Nephron progenitor cell (in vitro differentiated cells): Measurements from ENCODE around the gene TRAF3IP1.

ENCODE experiments used
- DNase-seq: peaks from one replicate; pipeline ENCODE4 v3.0.0; 2021
- H3K27ac Mint-ChIP-seq: 2 replicates; pipeline ENCODE4 v1.8.0; 2021; ENCODE audit warnings: mild to moderate bottlenecking, moderate library complexity, mixed read lengths
- H3K27me3 Mint-ChIP-seq: 2 replicates; pipeline ENCODE4 v1.8.0; 2021; ENCODE audit warnings: mild to moderate bottlenecking, low read depth, mixed read lengths; ENCODE audit not compliant: poor library complexity
- H3K36me3 Mint-ChIP-seq: 2 replicates; pipeline ENCODE4 v1.8.0; 2021; ENCODE audit warnings: low read depth, mixed read lengths
- H3K4me1 Mint-ChIP-seq: 2 replicates; pipeline ENCODE4 v1.8.0; 2021; ENCODE audit warnings: mixed read lengths
- H3K4me3 Mint-ChIP-seq: 2 replicates; pipeline ENCODE4 v1.8.0; 2021; ENCODE audit warnings: mild to moderate bottlenecking, moderate library complexity, mixed read lengths
- H3K9me3 Mint-ChIP-seq: 2 replicates; pipeline ENCODE4 v1.8.0; 2021; ENCODE audit warnings: mild to moderate bottlenecking, moderate library complexity, mixed read lengths
- CTCF ChIP-seq: fragments of 200-600 bp; sonication (generic); IDR thresholded peaks from 2 replicates; pipeline ENCODE4 v1.5.0; 2021; ENCODE audit warnings: antibody characterized with exemption

TRAF3IP1 gene

DNA sequence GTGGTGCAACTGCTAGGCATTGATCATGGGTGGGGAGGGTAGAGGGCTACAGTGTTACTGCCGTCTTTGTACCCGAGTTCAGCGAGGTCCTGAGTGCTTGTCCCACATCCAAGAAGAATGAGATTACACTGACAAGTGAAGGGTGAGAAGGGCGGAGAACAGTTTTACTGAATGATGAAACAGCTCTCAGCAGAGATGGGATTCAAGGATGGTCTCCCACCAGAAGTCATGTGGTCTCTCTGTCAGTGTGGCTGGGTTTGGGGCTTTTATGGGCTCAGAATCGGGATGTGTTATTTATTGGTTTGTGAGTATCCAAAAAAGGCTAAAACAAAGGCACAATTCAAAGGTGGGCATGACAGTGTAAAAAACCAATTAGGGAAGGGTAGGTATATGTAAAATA is 95.6 kb downstream of the TRAF3IP1 start:
- peaks cover 14% of the 10 kb centered on the region for H3K36me3 Mint-ChIP-seq
- no peak for DNase-seq
- no peak overlapping the region for H3K4me3 Mint-ChIP-seq
- peaks cover 36% of the 10 kb centered on the region for H3K4me1 Mint-ChIP-seq
- H3K27me3 Mint-ChIP-seq: peaks cover 4% of the 10 kb centered on the region
- peaks cover 17% of the 10 kb centered on the region for H3K9me3 Mint-ChIP-seq
- TF ChIP-seq CTCF: no peak
- H3K27ac Mint-ChIP-seq: no peak overlapping the region

GRCh38 chr2:238418196-238418998 is 98.1 kb downstream of the TRAF3IP1 start:
- TF ChIP-seq CTCF: no peak
- H3K27me3 Mint-ChIP-seq: peaks cover 4% of the 10 kb centered on the region
- H3K4me1 Mint-ChIP-seq: peaks cover 44% of the 10 kb centered on the region
- H3K27ac Mint-ChIP-seq: peak overlapping the region; percentile 95
- H3K9me3 Mint-ChIP-seq: peaks cover 17% of the 10 kb centered on the region
- peak overlapping the region; percentile 62 for H3K4me3 Mint-ChIP-seq
- peaks cover 14% of the 10 kb centered on the region for H3K36me3 Mint-ChIP-seq
- DNase-seq: no peak

GRCh38 chr2:238418999-238419546 is 98.8 kb downstream of the TRAF3IP1 start:
- H3K4me1 Mint-ChIP-seq: peaks cover 45% of the 10 kb centered on the region
- peaks cover 14% of the 10 kb centered on the region for H3K36me3 Mint-ChIP-seq
- no peak for DNase-seq
- no peak for TF ChIP-seq CTCF
- H3K27ac Mint-ChIP-seq: peak overlapping the region; percentile 95
- H3K27me3 Mint-ChIP-seq: peaks cover under 1% of the 10 kb centered on the region
- peaks cover 17% of the 10 kb centered on the region for H3K9me3 Mint-ChIP-seq
- peak overlapping the region; percentile 62 for H3K4me3 Mint-ChIP-seq

GRCh38 chr2:238420442-238420841 is 100.1 kb downstream of the TRAF3IP1 start:
- Mint-ChIP-seq H3K36me3 (peaks cover 14% of the 10 kb centered on the region), H3K4me1 (peaks cover 53% of the 10 kb centered on the region), H3K4me3 (peak overlapping the region; percentile 50), H3K27ac (peak overlapping the region; percentile 89), H3K27me3 (no peaks in the 10 kb centered on the region), H3K9me3 (peaks cover 15% of the 10 kb centered on the region)
- DNase-seq: no peak
- no peak for TF ChIP-seq CTCF

GRCh38 chr2:238420878-238421694 is 100.8 kb downstream of the TRAF3IP1 start:
- Mint-ChIP-seq H3K4me1 (peaks cover 60% of the 10 kb centered on the region), H3K27me3 (no peaks in the 10 kb centered on the region), H3K9me3 (peaks cover 9% of the 10 kb centered on the region), H3K4me3 (peak overlapping the region; percentile 50), H3K27ac (peak overlapping the region; percentile 89), H3K36me3 (peaks cover 10% of the 10 kb centered on the region)
- peak; percentile 36 for DNase-seq
- TF ChIP-seq CTCF: no peak
